Limb (tissue), 2 donors: ENCODE results near the gene KCTD5.

ENCODE experiments used
- DNase-seq, 2 donors: peaks; one replicate each; pipeline ENCODE4 v3.0.0-alpha.2; 2016; ENCODE audit errors: extremely low spot score in 2 of 2

The KCTD5 gene

GRCh38 chr16:2748757-2749455 lies 66.6 kb downstream of the KCTD5 start:
- DNase-seq = no peak

GRCh38 chr16:2749476-2749875 lies 67.2 kb downstream of the KCTD5 start:
- DNase-seq = no peak

GRCh38 chr16:2749936-2750335 lies 67.6 kb downstream of the KCTD5 start:
- no peak for DNase-seq

GRCh38 chr16:2751577-2752034 lies 69.3 kb downstream of the KCTD5 start:
- DNase-seq = no peak

- DNase-seq = peak; percentile 97 to 98
These were observed 69.9 kb downstream of the KCTD5 start, which contains the start of gene SRRM2 for GRCh38 chr16:2752035-2752849. TSS of gene SRRM2 (plus strand) at chr16:2752638. CDS start at chr16:2756365, 3,727 bp downstream.

- DNase-seq = peak; percentile 84 to 94
These were observed 70.8 kb downstream of the KCTD5 start for GRCh38 chr16:2752850-2753732.

GRCh38 chr16:2753733-2754020 lies 71.4 kb downstream of the KCTD5 start:
- no peak for DNase-seq

- no peak for DNase-seq
These were observed 72.8 kb downstream of the KCTD5 start for GRCh38 chr16:2755158-2755557.

- DNase-seq = no peak
These were observed 74.1 kb downstream of the KCTD5 start for GRCh38 chr16:2756288-2757015.

GRCh38 chr16:2757344-2757743 lies 75.0 kb downstream of the KCTD5 start:
- no peak for DNase-seq
